ENCODE results near the gene TRAT1. TPM values are rescaled to one million over a fixed set of nuclear protein-coding genes. Genes with fewer than 3 reads are reported as not detected.

TRAT1 gene
- total and polyA plus RNA-seq, 2 donors (not counting 1 experiment from before 2014, with no cell fraction given), result 0.34 TPM; not detected in 1

- Histone ChIP-seq H3K4me1 (ENCODE audit: control insufficient read depth in 2 of 2, insufficient read depth in 2 of 2, low read length in 2 of 2) (no peaks in the 10 kb centered on the region), H3K27ac (ENCODE audit: low read length in 2 of 2) (no peak overlapping the region), H3K27me3 (replicated peaks in 1 of 4; ENCODE audit: control extremely low read depth in 1 of 4, control insufficient read depth in 3 of 4, insufficient read depth in 4 of 4, low read length in 3 of 4) (no peaks in the 10 kb centered on the region), H2AFZ (ENCODE audit: insufficient read depth, low read depth, low read length, poor library complexity, severe bottlenecking) (no peak overlapping the region), H3K9me3 (ENCODE audit: control extremely low read depth in 1 of 3, control insufficient read depth in 2 of 3, insufficient read depth in 1 of 3, low read length in 2 of 3) (peaks cover 0 to 3% (median 0%) of the 10 kb centered on the region in 3 donors), H4K20me1 (ENCODE audit: control insufficient read depth, insufficient read depth, low read length, poor library complexity, severe bottlenecking) (no peaks in the 10 kb centered on the region), H3K79me2 (ENCODE audit: control insufficient read depth, insufficient read depth, low read length) (no peaks in the 10 kb centered on the region), H3K4me3 (ENCODE audit: control extremely low read depth in 1 of 5, extremely low read depth in 1 of 5, insufficient read depth in 1 of 5, low read depth in 2 of 5, low read length in 4 of 5) (no peak overlapping the region), H3K9ac (ENCODE audit: low read length) (no peak overlapping the region), H3K4me2 (replicated peaks; ENCODE audit: low read depth, low read length, poor library complexity, severe bottlenecking) (no peak overlapping the region), H3K36me3 (replicated peaks in 1 of 2; ENCODE audit: control extremely low read depth in 1 of 2, control insufficient read depth in 1 of 2, extremely low read depth in 1 of 2, insufficient read depth in 2 of 2, low read length in 1 of 2) (no peaks in the 10 kb centered on the region)
- ATAC-seq (ENCODE audit: low read depth) (no peak), DNase-seq (no peak)
- ChIA-PET CTCF (no interaction called here), POLR2A (no interaction called here)
- intact Hi-C loops (cut with micrococcal nuclease), result no loop called here
- H3K27me3 Mint-ChIP-seq, result no peaks in the 10 kb centered on the region
- no peak overlapping the region for H3K27ac Mint-ChIP-seq
- H3K9me3 Mint-ChIP-seq (ENCODE audit: insufficient read depth), result no peaks in the 10 kb centered on the region
- WGBS (ENCODE audit: insufficient coverage), result no CpG with 5 or more reads among the region's 3 CpGs
- TF ChIP-seq EZH2 (IDR thresholded peaks at IDR 0.05; ENCODE audit: borderline replicate concordance, insufficient read depth, low read depth, low read length, poor library complexity, severe bottlenecking) (no peak), CTCF (IDR thresholded peaks at IDR 0.05) (no peak)
- no peak overlapping the region for H3K4me3 Mint-ChIP-seq
- H3K4me1 Mint-ChIP-seq, result no peaks in the 10 kb centered on the region
These were observed 31.1 kb upstream of the TRAT1 start for GRCh38 chr3:108791473-108791872.

- Histone ChIP-seq H4K20me1 (ENCODE audit: control insufficient read depth, insufficient read depth, low read length, poor library complexity, severe bottlenecking) (no peaks in the 10 kb centered on the region), H3K9ac (ENCODE audit: low read length) (no peak overlapping the region), H3K27ac (ENCODE audit: low read length in 2 of 2) (no peak overlapping the region), H3K4me1 (ENCODE audit: control insufficient read depth in 2 of 2, insufficient read depth in 2 of 2, low read length in 2 of 2) (no peaks in the 10 kb centered on the region), H3K79me2 (ENCODE audit: control insufficient read depth, insufficient read depth, low read length) (no peaks in the 10 kb centered on the region), H3K4me3 (ENCODE audit: control extremely low read depth in 1 of 5, extremely low read depth in 1 of 5, insufficient read depth in 1 of 5, low read depth in 2 of 5, low read length in 4 of 5) (no peak overlapping the region), H2AFZ (ENCODE audit: insufficient read depth, low read depth, low read length, poor library complexity, severe bottlenecking) (no peak overlapping the region), H3K4me2 (replicated peaks; ENCODE audit: low read depth, low read length, poor library complexity, severe bottlenecking) (no peak overlapping the region), H3K9me3 (ENCODE audit: control extremely low read depth in 1 of 3, control insufficient read depth in 2 of 3, insufficient read depth in 1 of 3, low read length in 2 of 3) (no peaks in the 10 kb centered on the region), H3K27me3 (replicated peaks in 1 of 4; ENCODE audit: control extremely low read depth in 1 of 4, control insufficient read depth in 3 of 4, insufficient read depth in 4 of 4, low read length in 3 of 4) (no peaks in the 10 kb centered on the region), H3K36me3 (replicated peaks in 1 of 2; ENCODE audit: control extremely low read depth in 1 of 2, control insufficient read depth in 1 of 2, extremely low read depth in 1 of 2, insufficient read depth in 2 of 2, low read length in 1 of 2) (no peaks in the 10 kb centered on the region)
- Mint-ChIP-seq H3K4me1 (no peaks in the 10 kb centered on the region), H3K27ac (no peak overlapping the region), H3K4me3 (no peak overlapping the region), H3K27me3 (no peaks in the 10 kb centered on the region), H3K9me3 (ENCODE audit: insufficient read depth) (peaks cover 2% of the 10 kb centered on the region)
- DNase-seq (no peak), ATAC-seq (ENCODE audit: low read depth) (no peak)
- ChIA-PET POLR2A (no interaction called here), CTCF (no interaction called here)
- intact Hi-C loops (cut with micrococcal nuclease), result no loop called here
- no peak for TF ChIP-seq EZH2 (IDR thresholded peaks at IDR 0.05; ENCODE audit: borderline replicate concordance, insufficient read depth, low read depth, low read length, poor library complexity, severe bottlenecking)
- TF ChIP-seq CTCF (IDR thresholded peaks at IDR 0.05), result no peak
- no CpG with 5 or more reads among the region's 2 CpGs for WGBS (ENCODE audit: insufficient coverage)
These were observed 18.1 kb upstream of the TRAT1 start for GRCh38 chr3:108804437-108804836.
